HEK293T (cell line): ENCODE data around the gene TRAF3.

Experiments used
- ARNT ChIP-seq: fragments of 450-650 bp; IDR thresholded peaks from 2 replicates; pipeline ENCODE4 v1.6.1; 2017; ENCODE audit warnings: mild to moderate bottlenecking
- BHLHE40 ChIP-seq: fragments of 450-650 bp; IDR thresholded peaks from 2 replicates; pipeline ENCODE4 v1.6.1; 2016; ENCODE audit warnings: mild to moderate bottlenecking, moderate library complexity, borderline replicate concordance
- CTBP1 ChIP-seq: fragments of 450-650 bp; IDR thresholded peaks from 2 replicates; pipeline ENCODE4 v1.6.1; 2016; ENCODE audit warnings: borderline replicate concordance
- ELF4 ChIP-seq: fragments of 450-650 bp; IDR thresholded peaks from 2 replicates; pipeline ENCODE4 v1.6.1; 2017; ENCODE audit warnings: antibody characterized with exemption
- FOXA1 ChIP-seq: fragments of 450-650 bp; IDR thresholded peaks from 2 replicates; pipeline ENCODE4 v1.6.1; 2016; ENCODE audit warnings: mild to moderate bottlenecking
- FOXK2 ChIP-seq: fragments of 450-650 bp; IDR thresholded peaks from 2 replicates; pipeline ENCODE4 v1.6.1; 2016; ENCODE audit warnings: mild to moderate bottlenecking
- FOXM1 ChIP-seq: fragments of 450-650 bp; IDR thresholded peaks from 2 replicates; pipeline ENCODE4 v1.6.1; 2017; ENCODE audit warnings: mild to moderate bottlenecking, borderline replicate concordance
- HDGF ChIP-seq: fragments of 450-650 bp; IDR thresholded peaks from 2 replicates; pipeline ENCODE4 v1.6.1; 2017; ENCODE audit warnings: antibody characterized with exemption, borderline replicate concordance
- LEF1 ChIP-seq: fragments of 450-650 bp; IDR thresholded peaks from 2 replicates; pipeline ENCODE4 v1.6.1; 2017; ENCODE audit warnings: mild to moderate bottlenecking, borderline replicate concordance
- SP1 ChIP-seq: fragments of 450-650 bp; IDR thresholded peaks from 2 replicates; pipeline ENCODE4 v1.6.1; 2017
- SUZ12 ChIP-seq: fragments of 450-650 bp; IDR thresholded peaks from 2 replicates; pipeline ENCODE4 v1.6.1; 2016; ENCODE audit warnings: mild to moderate bottlenecking
- TARDBP ChIP-seq: fragments of 450-650 bp; IDR thresholded peaks from 2 replicates; pipeline ENCODE4 v1.6.1; 2016
- TF ChIP-seq, protein P1 (sequence below): fragments of 450-650 bp; IDR thresholded peaks from 2 replicates; pipeline ENCODE4 v1.6.1; 2016

DNA sequence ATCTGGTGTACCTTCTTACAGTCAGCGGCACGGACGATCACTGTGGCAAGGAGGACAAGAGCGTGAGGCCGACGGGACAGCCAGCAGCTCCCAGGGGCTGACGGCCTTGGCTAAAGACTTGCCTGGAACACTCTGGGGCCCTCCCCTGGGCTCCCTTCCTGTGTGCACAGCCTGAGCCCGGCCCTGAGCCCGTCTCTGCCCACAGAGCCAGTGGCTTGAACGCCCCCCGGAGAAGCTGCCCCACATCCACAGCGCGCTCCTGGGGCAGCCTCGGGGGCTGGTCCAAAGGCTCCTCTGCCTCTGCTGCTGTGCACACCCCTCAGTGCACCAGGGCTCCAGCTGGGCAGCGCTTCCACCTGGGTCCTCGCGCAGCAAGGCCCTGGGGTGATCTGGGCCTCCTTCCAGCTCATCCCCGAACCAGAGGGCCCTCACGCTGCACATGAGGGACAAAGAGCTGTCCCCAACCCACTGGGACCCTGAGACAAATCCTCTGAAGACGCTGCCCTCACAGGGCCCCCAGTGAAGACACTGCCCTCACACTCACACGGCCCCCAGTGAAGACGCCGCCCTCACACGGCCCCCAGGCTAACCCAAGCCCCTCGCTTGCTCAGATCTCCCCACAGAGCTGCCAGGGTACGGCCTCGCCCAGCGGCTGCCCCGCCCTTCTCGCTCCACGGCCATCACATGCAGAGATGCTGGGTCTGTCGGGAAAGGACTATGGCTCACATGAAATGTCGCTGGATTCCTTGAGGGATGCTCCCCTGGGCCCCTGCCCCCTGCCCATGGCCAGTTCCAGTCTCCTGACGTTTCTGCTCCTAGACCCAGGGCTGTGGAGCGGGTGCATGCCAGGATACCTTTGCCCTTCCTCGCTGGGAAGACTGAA is 167.4 kb downstream of the TRAF3 start:
- TF ChIP-seq FOXM1 (no peak), CTBP1 (no peak), SUZ12 (no peak), TARDBP (no peak), FOXA1 (no peak), SP1 (no peak), LEF1 (no peak), ARNT (no peak), ELF4 (no peak), FOXK2 (no peak), BHLHE40 (no peak), HDGF (no peak)
- TF ChIP-seq, protein P1, sequence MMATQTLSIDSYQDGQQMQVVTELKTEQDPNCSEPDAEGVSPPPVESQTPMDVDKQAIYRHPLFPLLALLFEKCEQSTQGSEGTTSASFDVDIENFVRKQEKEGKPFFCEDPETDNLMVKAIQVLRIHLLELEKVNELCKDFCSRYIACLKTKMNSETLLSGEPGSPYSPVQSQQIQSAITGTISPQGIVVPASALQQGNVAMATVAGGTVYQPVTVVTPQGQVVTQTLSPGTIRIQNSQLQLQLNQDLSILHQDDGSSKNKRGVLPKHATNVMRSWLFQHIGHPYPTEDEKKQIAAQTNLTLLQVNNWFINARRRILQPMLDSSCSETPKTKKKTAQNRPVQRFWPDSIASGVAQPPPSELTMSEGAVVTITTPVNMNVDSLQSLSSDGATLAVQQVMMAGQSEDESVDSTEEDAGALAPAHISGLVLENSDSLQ: no peak
